Activated CD8-positive, alpha-beta memory T cell treated with anti-CD3 and anti-CD28 coated beads, Interleukin-2, amount 50 U/mL, for 4 hours (primary cell): ENCODE data around the gene HOXB3.
A peak's percentile ranks its signal among the peaks of the same experiment; 100 is the strongest.

Experiments
- DNase-seq: peaks from one replicate; pipeline ENCODE4 v3.0.0-alpha.2; 2020

The HOXB3 gene

GRCh38 chr17:48625495-48626244, 35.6 kb upstream of the HOXB3 start:
- peak; percentile 52 for DNase-seq

GRCh38 chr17:48624544-48625494, 34.8 kb upstream of the HOXB3 start:
- DNase-seq, result no peak

GRCh38 chr17:48624118-48624517, 34.1 kb upstream of the HOXB3 start:
- DNase-seq, result no peak

- no peak for DNase-seq
Observed at GRCh38 chr17:48623583-48623982, 33.5 kb upstream of the HOXB3 start.

- DNase-seq, result no peak
Observed at GRCh38 chr17:48622857-48623256, 32.8 kb upstream of the HOXB3 start.

- no peak for DNase-seq
Observed at GRCh38 chr17:48621410-48622392, 31.7 kb upstream of the HOXB3 start.

- no peak for DNase-seq
Observed at GRCh38 chr17:48620461-48621139, 30.6 kb upstream of the HOXB3 start.

GRCh38 chr17:48619826-48620449, 29.9 kb upstream of the HOXB3 start:
- DNase-seq, result no peak

GRCh38 chr17:48618256-48618896, 28.3 kb upstream of the HOXB3 start:
- peak; percentile 86 for DNase-seq

GRCh38 chr17:48617471-48618255, 27.6 kb upstream of the HOXB3 start:
- DNase-seq, result no peak

- DNase-seq, result no peak
Observed at GRCh38 chr17:48616717-48617470, 26.9 kb upstream of the HOXB3 start.

- no peak for DNase-seq
Observed at GRCh38 chr17:48615963-48616716, 26.1 kb upstream of the HOXB3 start.

- no peak for DNase-seq
Observed at GRCh38 chr17:48615047-48615962, 25.3 kb upstream of the HOXB3 start, which contains the start of gene HOXB8. TSS of gene HOXB8 (minus strand) at chr17:48615292. CDS start at chr17:48614704, 588 bp downstream.

- DNase-seq, result no peak
Observed at GRCh38 chr17:48613862-48614694, 24.0 kb upstream of the HOXB3 start.

- DNase-seq, result peak; percentile 55
Observed at GRCh38 chr17:48612854-48613691, 23.0 kb upstream of the HOXB3 start.
